Panc1 (cell line): ENCODE data around the gene TMEM233. TPM values are rescaled to one million over a fixed set of nuclear protein-coding genes. Genes with fewer than 3 reads are reported as not detected.

Experiments used
- ATAC-seq: fragments of 200-7000 bp; cut with Tn5 transposase; 2 replicates; pipeline ENCODE4 v1.9.1; 2020; ENCODE audit warnings: mild to moderate bottlenecking, moderate library complexity
- BruUV-seq: library from RNA; stranded (reverse); fragments of 400-500 nt; replicated peaks from 2 replicates; lab custom pipeline; 2021; lab: Mats Ljungman, UMichigan
- CTCF ChIA-PET: fragments of 300-600 bp; sonication (Branson Sonifier 250); formaldehyde crosslinking; loops from one replicate; lab custom pipeline; 2022; ENCODE audit warnings: antibody characterized with exemption; lab: Charles Lee
- POLR2A ChIA-PET: fragments of 300-600 bp; sonication (Branson Sonifier 250); formaldehyde crosslinking; loops from one replicate; lab custom pipeline; 2022; ENCODE audit warnings: antibody characterized with exemption; lab: Charles Lee
- DNase-seq: peaks from one replicate; pipeline ENCODE4 v3.0.0-alpha.2; 2010; ENCODE audit warnings: low read depth, low spot score
- H3K27ac ChIP-seq: 2 replicates; pipeline ENCODE4 v1.5.1; 2011; ENCODE audit warnings: mild to moderate bottlenecking, low read length, inconsistent platforms
- H3K27me3 ChIP-seq: fragments of 200-500 bp; sonication (Bioruptor generic); 2 replicates; pipeline ENCODE4 v1.6.0; 2014; ENCODE audit warnings: low read length, inconsistent platforms; ENCODE audit not compliant: control insufficient read depth, insufficient read depth
- H3K36me3 ChIP-seq: fragments of 200-500 bp; sonication (Bioruptor generic); 2 replicates; pipeline ENCODE4 v1.5.1; 2014; ENCODE audit warnings: inconsistent platforms, mild to moderate bottlenecking, low read length, moderate library complexity; ENCODE audit not compliant: control insufficient read depth, insufficient read depth
- H3K4me1 ChIP-seq: 2 replicates; pipeline ENCODE4 v1.5.1; 2011; ENCODE audit warnings: inconsistent platforms, mild to moderate bottlenecking, low read length, moderate library complexity; ENCODE audit not compliant: control insufficient read depth, insufficient read depth
- H3K4me3 ChIP-seq, 2 experiments: 2 replicates each; pipeline ENCODE4 v1.5.1; 2011 to 2012; ENCODE audit warnings: low read depth in 2 of 2, low read length in 2 of 2, mild to moderate bottlenecking in 2 of 2, inconsistent platforms in 1 of 2, moderate library complexity in 1 of 2
- H3K9me3 ChIP-seq: fragments of 200-500 bp; sonication (Bioruptor generic); 2 replicates; pipeline ENCODE4 v1.5.1; 2014; ENCODE audit warnings: low read depth, mild to moderate bottlenecking, inconsistent platforms, low read length, moderate library complexity; ENCODE audit not compliant: control insufficient read depth, insufficient read depth
- POLR2AphosphoS5 ChIP-seq: IDR thresholded peaks from 2 replicates; pipeline ENCODE4 v1.6.1; 2012; ENCODE audit warnings: mild to moderate bottlenecking, low read depth, low read length, moderate library complexity
- SIN3A ChIP-seq: IDR thresholded peaks from 2 replicates; pipeline ENCODE4 v1.6.1; 2012; ENCODE audit warnings: low read depth, mild to moderate bottlenecking, low read length, moderate library complexity, borderline replicate concordance; ENCODE audit not compliant: insufficient read depth
- TCF7L2 ChIP-seq: IDR thresholded peaks from 2 replicates; pipeline ENCODE4 v1.6.1; 2011; ENCODE audit warnings: mild to moderate bottlenecking, low read depth, low read length, inconsistent platforms
- in situ Hi-C: cut with HindIII; loops from 2 replicates; pipeline ENCODE4 v1.10.0; 2016; ENCODE audit warnings: low sequenced_read_pairs, low pct_unique_long_range_greater_than_20kb
- intact Hi-C: fragments of 100-400 bp; cut with micrococcal nuclease; formaldehyde crosslinking; loops from one replicate; pipeline ENCODE4 v1.10.0; 2022; ENCODE audit not compliant: unreplicated experiment
- total RNA-seq: library from RNA; stranded (reverse); gene quantifications from one replicate; pipeline ENCODE4 v1.2.1, GENCODE V29; 2021; ENCODE audit not compliant: unreplicated experiment
- TF ChIP-seq, protein P1 (sequence below), 2 experiments: IDR thresholded peaks; 2 replicates each; pipeline ENCODE4 v1.6.1; 2011 to 2012; ENCODE audit warnings: low read depth in 2 of 2, control low read depth in 1 of 2, low read length in 1 of 2, mild to moderate bottlenecking in 1 of 2, moderate library complexity in 1 of 2; ENCODE audit not compliant: insufficient read depth in 1 of 2
- TF ChIP-seq, protein P2 (sequence below): fragments of 450-650 bp; IDR thresholded peaks from 2 replicates; pipeline ENCODE4 v1.5.1; 2017; ENCODE audit warnings: mild to moderate bottlenecking

The TMEM233 gene
- total RNA-seq, 1 experiment from 2014 or later: not detected

DNA sequence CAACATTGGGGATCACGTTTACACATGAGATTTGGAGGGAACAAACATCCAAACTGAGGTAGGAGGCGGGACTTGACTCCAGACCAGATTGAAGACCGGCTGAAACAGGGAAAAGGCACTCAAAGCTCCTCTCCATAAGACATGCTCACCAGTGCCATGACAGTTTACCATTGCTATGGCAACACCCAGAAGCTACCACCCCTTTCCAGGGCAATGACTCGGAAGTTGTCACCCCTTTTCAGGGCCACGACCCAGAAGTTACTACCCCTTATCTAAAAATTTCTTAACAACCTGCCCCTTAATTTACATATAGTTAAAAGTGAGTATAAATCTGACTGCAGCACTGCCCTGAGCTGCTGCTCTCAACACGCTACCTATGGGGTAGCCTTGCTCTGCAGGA lies 34.1 kb downstream of the TMEM233 start:
- no TSS peak for BruUV-seq
- TF ChIP-seq POLR2AphosphoS5 (no peak), SIN3A (no peak), TCF7L2 (no peak)
- TF ChIP-seq, protein P1, sequence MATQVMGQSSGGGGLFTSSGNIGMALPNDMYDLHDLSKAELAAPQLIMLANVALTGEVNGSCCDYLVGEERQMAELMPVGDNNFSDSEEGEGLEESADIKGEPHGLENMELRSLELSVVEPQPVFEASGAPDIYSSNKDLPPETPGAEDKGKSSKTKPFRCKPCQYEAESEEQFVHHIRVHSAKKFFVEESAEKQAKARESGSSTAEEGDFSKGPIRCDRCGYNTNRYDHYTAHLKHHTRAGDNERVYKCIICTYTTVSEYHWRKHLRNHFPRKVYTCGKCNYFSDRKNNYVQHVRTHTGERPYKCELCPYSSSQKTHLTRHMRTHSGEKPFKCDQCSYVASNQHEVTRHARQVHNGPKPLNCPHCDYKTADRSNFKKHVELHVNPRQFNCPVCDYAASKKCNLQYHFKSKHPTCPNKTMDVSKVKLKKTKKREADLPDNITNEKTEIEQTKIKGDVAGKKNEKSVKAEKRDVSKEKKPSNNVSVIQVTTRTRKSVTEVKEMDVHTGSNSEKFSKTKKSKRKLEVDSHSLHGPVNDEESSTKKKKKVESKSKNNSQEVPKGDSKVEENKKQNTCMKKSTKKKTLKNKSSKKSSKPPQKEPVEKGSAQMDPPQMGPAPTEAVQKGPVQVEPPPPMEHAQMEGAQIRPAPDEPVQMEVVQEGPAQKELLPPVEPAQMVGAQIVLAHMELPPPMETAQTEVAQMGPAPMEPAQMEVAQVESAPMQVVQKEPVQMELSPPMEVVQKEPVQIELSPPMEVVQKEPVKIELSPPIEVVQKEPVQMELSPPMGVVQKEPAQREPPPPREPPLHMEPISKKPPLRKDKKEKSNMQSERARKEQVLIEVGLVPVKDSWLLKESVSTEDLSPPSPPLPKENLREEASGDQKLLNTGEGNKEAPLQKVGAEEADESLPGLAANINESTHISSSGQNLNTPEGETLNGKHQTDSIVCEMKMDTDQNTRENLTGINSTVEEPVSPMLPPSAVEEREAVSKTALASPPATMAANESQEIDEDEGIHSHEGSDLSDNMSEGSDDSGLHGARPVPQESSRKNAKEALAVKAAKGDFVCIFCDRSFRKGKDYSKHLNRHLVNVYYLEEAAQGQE (IDR thresholded peaks at IDR 0.05; ENCODE audit: insufficient read depth in 1 of 2, low read depth in 2 of 2, low read length in 1 of 2): no peak
- TF ChIP-seq, protein P2, sequence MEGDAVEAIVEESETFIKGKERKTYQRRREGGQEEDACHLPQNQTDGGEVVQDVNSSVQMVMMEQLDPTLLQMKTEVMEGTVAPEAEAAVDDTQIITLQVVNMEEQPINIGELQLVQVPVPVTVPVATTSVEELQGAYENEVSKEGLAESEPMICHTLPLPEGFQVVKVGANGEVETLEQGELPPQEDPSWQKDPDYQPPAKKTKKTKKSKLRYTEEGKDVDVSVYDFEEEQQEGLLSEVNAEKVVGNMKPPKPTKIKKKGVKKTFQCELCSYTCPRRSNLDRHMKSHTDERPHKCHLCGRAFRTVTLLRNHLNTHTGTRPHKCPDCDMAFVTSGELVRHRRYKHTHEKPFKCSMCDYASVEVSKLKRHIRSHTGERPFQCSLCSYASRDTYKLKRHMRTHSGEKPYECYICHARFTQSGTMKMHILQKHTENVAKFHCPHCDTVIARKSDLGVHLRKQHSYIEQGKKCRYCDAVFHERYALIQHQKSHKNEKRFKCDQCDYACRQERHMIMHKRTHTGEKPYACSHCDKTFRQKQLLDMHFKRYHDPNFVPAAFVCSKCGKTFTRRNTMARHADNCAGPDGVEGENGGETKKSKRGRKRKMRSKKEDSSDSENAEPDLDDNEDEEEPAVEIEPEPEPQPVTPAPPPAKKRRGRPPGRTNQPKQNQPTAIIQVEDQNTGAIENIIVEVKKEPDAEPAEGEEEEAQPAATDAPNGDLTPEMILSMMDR: no peak
- no peak overlapping the region for H3K4me3 ChIP-seq
- POLR2A ChIA-PET: no interaction called here
- ATAC-seq (no peak), DNase-seq (no peak)
- H3K4me1 ChIP-seq: no peaks in the 10 kb centered on the region
- intact Hi-C loops (no loop called here), in situ Hi-C loops (no loop called here)
- H3K9me3 ChIP-seq: no peaks in the 10 kb centered on the region
- no peak overlapping the region for H3K27ac ChIP-seq
- H3K27me3 ChIP-seq: peaks cover 3% of the 10 kb centered on the region; the same call in 1 of the 2 replicates
- CTCF ChIA-PET: no interaction called here
- no peaks in the 10 kb centered on the region for H3K36me3 ChIP-seq

DNA sequence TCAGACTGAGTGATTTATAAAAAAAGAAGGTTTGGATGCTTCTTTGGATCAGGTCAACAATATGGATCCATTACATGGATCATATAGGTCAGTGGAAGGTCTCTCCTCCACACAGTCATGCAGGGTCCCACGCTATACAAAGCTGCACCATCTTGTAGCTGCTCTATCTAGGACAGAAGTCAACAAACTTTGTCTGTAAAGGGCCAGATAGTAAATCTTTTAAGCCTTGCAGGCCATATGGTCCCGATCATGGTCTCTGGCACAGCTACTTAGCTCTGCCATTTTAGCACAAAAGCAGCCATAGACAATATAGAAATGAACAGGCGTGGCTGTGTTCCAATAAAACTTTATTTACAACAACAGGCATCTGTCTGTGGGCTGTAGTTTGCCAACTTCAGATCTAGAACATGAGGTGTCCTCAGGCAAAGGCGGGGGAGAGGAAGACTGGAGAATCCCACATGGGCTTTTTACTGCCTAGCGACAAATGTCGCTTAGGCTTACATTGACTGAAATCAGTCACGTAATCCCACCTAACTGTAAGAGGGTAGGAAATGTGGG lies 36.7 kb downstream of the TMEM233 start:
- H3K27me3 ChIP-seq: peaks cover 5% of the 10 kb centered on the region
- no peak for ATAC-seq
- intact Hi-C loops (no loop called here), in situ Hi-C loops (no loop called here)
- H3K36me3 ChIP-seq: no peaks in the 10 kb centered on the region
- CTCF ChIA-PET: no interaction called here
- no peak for DNase-seq
- no TSS peak for BruUV-seq
- TF ChIP-seq POLR2AphosphoS5: no peak
- TF ChIP-seq TCF7L2: no peak
- TF ChIP-seq, protein P1 (IDR thresholded peaks at IDR 0.05; ENCODE audit: insufficient read depth in 1 of 2, low read depth in 2 of 2, low read length in 1 of 2): no peak
- TF ChIP-seq, protein P2: no peak
- H3K4me1 ChIP-seq: no peaks in the 10 kb centered on the region
- no peak overlapping the region for H3K4me3 ChIP-seq
- POLR2A ChIA-PET: no interaction called here
- H3K27ac ChIP-seq: no peak overlapping the region
- H3K9me3 ChIP-seq: no peaks in the 10 kb centered on the region
